Liver (tissue), 2 donors: ENCODE measurements around the gene HES4.
"Not testable (repeated sequence)": the region's sequence is repeated elsewhere in the genome, so short reads cannot be mapped to it uniquely, and the experiment has no call there.

Source experiments
- CTCF ChIP-seq: fragments of 150-350 bp; IDR thresholded peaks from 2 replicates; pipeline ENCODE4 v1.5.1; 2017; ENCODE audit warnings: improper control_type of control experiment, low read depth, low read length; ENCODE audit not compliant: missing input control
- YY1 ChIP-seq: IDR thresholded peaks from 2 replicates; pipeline ENCODE4 v1.6.1; 2016; ENCODE audit warnings: antibody characterized with exemption, mild to moderate bottlenecking
- donor health status: healthy.

GRCh38 chr1:1012736-1013104 is 12.8 kb upstream of the HES4 start:
- not testable (repeated sequence) for TF ChIP-seq YY1, CTCF
